Chondrocyte (in vitro differentiated cells): Measurements from ENCODE around the gene MPC1. TPM values are rescaled to one million over a fixed set of nuclear protein-coding genes. Genes with fewer than 3 reads are reported as not detected.
"Not testable (repeated sequence)": the region's sequence is repeated elsewhere in the genome, so short reads cannot be mapped to it uniquely, and the experiment has no call there.

ENCODE experiments used
- DNase-seq: peaks from one replicate; pipeline ENCODE4 v3.0.0; 2021; ENCODE audit warnings: mixed read lengths, low spot score
- H3K27ac Mint-ChIP-seq: one replicate; pipeline ENCODE4 v1.8.0; 2021; ENCODE audit warnings: mild to moderate bottlenecking, moderate library complexity, mixed read lengths; ENCODE audit not compliant: unreplicated experiment
- H3K27me3 Mint-ChIP-seq: 2 replicates; pipeline ENCODE4 v1.8.0; 2021; ENCODE audit warnings: low read depth, mixed read lengths
- H3K36me3 Mint-ChIP-seq: 2 replicates; pipeline ENCODE4 v1.8.0; 2021; ENCODE audit warnings: low read depth, mixed read lengths
- H3K4me1 Mint-ChIP-seq: 2 replicates; pipeline ENCODE4 v1.8.0; 2021; ENCODE audit warnings: low read depth, mild to moderate bottlenecking, mixed read lengths
- H3K4me3 Mint-ChIP-seq: one replicate; pipeline ENCODE4 v1.8.0; 2021; ENCODE audit warnings: mild to moderate bottlenecking, moderate library complexity, mixed read lengths; ENCODE audit not compliant: unreplicated experiment
- H3K9me3 Mint-ChIP-seq: 2 replicates; pipeline ENCODE4 v1.8.0; 2021; ENCODE audit warnings: low read depth, mixed read lengths
- total RNA-seq: library from RNA; stranded (reverse); gene quantifications from 3 replicates; pipeline ENCODE4 v1.2.1, GENCODE V29; 2021
- TF ChIP-seq, protein P1 (sequence below): fragments of 200-600 bp; sonication (generic); IDR thresholded peaks from 2 replicates; pipeline ENCODE4 v1.5.0; 2021; ENCODE audit warnings: antibody characterized with exemption, mild to moderate bottlenecking, moderate library complexity

MPC1 gene
- total RNA-seq, 1 donor from 2014 or later: 30.1 TPM

DNA sequence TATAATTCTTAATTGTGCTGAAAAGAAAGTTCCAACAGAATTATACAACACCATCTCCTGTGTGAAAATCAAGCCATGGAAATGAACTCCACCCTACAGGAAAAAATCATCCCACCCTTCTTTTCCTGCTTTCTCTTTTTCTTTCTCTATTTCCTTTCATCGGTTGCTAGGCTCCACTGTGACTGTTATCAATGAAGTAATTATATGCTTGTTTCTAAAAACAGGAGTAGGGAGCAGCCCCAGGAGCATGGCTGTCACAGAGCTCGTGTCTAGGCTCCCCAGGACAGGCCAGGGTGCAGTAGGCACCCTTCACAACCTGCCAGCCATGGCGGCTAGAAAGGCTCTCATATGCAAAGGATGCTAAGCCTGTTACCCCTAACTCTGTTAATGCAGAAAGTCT, 13.0 kb downstream of the MPC1 start:
- no peaks in the 10 kb centered on the region for H3K27me3 Mint-ChIP-seq
- H3K36me3 Mint-ChIP-seq: peaks cover 5% of the 10 kb centered on the region
- TF ChIP-seq, protein P1, sequence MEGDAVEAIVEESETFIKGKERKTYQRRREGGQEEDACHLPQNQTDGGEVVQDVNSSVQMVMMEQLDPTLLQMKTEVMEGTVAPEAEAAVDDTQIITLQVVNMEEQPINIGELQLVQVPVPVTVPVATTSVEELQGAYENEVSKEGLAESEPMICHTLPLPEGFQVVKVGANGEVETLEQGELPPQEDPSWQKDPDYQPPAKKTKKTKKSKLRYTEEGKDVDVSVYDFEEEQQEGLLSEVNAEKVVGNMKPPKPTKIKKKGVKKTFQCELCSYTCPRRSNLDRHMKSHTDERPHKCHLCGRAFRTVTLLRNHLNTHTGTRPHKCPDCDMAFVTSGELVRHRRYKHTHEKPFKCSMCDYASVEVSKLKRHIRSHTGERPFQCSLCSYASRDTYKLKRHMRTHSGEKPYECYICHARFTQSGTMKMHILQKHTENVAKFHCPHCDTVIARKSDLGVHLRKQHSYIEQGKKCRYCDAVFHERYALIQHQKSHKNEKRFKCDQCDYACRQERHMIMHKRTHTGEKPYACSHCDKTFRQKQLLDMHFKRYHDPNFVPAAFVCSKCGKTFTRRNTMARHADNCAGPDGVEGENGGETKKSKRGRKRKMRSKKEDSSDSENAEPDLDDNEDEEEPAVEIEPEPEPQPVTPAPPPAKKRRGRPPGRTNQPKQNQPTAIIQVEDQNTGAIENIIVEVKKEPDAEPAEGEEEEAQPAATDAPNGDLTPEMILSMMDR: no peak
- DNase-seq: no peak
- peaks cover 18% of the 10 kb centered on the region for H3K4me1 Mint-ChIP-seq
- H3K9me3 Mint-ChIP-seq: no peaks in the 10 kb centered on the region
- no peak overlapping the region for H3K27ac Mint-ChIP-seq
- H3K4me3 Mint-ChIP-seq: no peak overlapping the region

DNA sequence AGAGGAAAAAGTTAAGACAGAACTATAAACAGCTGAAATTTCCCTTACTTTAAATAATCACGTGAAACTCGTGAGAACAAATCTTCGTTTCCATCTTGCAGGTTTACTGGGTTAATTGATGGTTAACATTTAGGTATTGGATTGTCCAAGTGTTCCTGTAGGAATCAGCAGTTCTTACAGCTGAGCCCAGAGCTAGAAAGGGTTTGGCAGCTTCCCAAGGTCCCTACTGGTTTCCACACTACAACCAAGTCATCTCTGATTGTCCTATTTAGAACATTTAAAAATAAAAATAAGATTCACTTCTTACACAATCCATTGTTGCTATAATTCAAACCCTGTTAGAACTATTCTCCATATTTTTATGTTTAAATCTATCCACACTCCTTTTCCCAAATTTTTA, 15.8 kb downstream of the MPC1 start:
- TF ChIP-seq, protein P1: no peak
- no peaks in the 10 kb centered on the region for H3K9me3 Mint-ChIP-seq

DNA sequence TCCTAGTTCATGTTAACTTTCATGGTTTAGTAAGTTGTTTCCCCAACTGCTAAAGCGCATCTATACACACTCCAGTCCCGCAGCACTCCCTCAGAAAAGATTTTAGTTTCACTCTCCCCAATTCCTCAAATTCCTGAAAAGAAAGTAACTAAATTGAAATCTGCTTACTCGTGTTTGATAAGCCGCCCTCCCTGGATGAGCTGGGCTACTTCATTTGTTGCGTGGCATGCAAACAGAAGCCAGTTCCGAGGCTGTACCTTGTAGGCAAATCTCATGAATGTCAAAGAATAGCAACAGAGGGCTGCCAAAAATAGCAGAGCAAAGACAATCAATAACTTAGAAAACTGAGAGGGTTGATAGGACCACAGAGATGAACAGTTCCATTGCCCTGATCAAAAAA, 16.9 kb downstream of the MPC1 start:
- Mint-ChIP-seq H3K27ac (peak overlapping the region; percentile 95), H3K36me3 (peaks cover 8% of the 10 kb centered on the region), H3K9me3 (no peaks in the 10 kb centered on the region), H3K4me1 (peaks cover 42% of the 10 kb centered on the region), H3K4me3 (no peak overlapping the region), H3K27me3 (no peaks in the 10 kb centered on the region)
- no peak for DNase-seq
- TF ChIP-seq, protein P1: no peak

More for the DNA sequence above, 15.8 kb downstream of the MPC1 start:
- Mint-ChIP-seq H3K27ac (no peak overlapping the region), H3K4me3 (no peak overlapping the region), H3K27me3 (no peaks in the 10 kb centered on the region), H3K36me3 (peaks cover 8% of the 10 kb centered on the region), H3K4me1 (peaks cover 31% of the 10 kb centered on the region)
- DNase-seq: no peak

DNA sequence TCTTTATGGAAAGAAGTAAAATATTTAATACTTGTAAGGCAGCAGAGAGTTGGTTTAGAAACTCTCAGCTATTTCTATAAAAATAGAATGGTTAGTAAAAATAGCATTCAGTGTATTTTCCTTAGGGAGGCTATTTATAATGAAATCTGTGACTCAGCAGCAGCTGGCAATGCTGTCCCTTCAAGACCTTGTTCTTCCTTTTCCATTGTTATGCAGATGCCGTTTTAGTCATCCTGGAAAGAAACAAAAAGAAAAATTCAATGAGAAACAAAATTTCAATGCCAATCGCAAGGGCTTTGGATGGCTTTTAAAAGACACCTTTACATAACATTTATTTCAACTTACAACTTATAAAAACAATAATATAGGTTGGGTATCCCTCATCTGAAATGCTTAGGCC, 17.5 kb downstream of the MPC1 start:
- Mint-ChIP-seq H3K4me1 (peaks cover 48% of the 10 kb centered on the region), H3K27ac (peak overlapping the region; percentile 95), H3K27me3 (no peaks in the 10 kb centered on the region), H3K9me3 (no peaks in the 10 kb centered on the region), H3K4me3 (no peak overlapping the region), H3K36me3 (peaks cover 8% of the 10 kb centered on the region)
- DNase-seq: no peak
- TF ChIP-seq, protein P1: no peak

DNA sequence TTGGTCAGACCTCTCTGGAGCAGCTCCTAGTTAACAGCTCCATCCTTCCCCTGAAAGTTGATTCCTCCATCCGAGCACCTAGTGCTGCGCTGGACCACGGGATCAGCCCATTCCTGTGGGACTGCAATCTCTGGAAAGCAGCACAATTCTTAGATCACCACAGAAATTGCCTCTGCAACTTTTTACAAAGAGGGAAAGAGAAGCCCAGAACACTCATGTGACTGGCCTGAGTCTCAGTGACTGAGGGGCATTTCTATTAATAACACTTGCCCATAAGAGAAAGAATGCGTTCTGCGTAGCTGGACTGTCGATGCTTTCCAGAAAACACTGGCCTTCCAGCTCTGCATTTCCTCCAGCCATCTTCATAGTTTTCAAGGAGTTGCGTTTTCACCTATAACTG, 18.3 kb downstream of the MPC1 start:
- Mint-ChIP-seq H3K4me3 (peak overlapping the region; percentile 29), H3K9me3 (no peaks in the 10 kb centered on the region), H3K27ac (peak overlapping the region; percentile 95), H3K27me3 (no peaks in the 10 kb centered on the region), H3K4me1 (peaks cover 54% of the 10 kb centered on the region), H3K36me3 (peaks cover 8% of the 10 kb centered on the region)
- DNase-seq: no peak
- TF ChIP-seq, protein P1: no peak

DNA sequence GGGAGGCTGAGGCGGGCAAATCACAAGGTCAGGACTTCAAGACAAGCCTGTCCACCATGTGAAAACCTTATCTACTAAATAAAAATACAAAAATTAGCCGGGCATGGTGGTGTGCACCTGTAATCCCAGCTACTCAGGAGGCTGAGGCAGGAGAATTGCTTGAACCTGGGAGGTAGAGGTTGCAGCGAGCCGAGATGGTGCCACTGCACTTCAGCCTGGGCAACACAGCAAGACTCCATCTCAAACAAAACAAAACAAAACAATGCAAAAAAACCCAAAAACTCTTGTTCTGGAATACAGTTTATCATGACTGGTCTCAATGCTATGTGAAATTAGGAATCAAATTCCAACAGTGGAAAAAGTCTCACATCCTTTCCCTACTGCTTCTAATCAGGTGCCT, 20.3 kb downstream of the MPC1 start:
- not testable (repeated sequence) for H3K9me3 Mint-ChIP-seq, H3K36me3 Mint-ChIP-seq, H3K4me3 Mint-ChIP-seq, H3K27me3 Mint-ChIP-seq, DNase-seq
- H3K4me1 Mint-ChIP-seq: peaks cover 54% of the 10 kb centered on the region
- H3K27ac Mint-ChIP-seq: peak overlapping the region; percentile 41
